ENCODE data around the gene IL10.
A peak's percentile ranks its signal among the peaks of the same experiment; 100 is the strongest.

IL10 gene

DNA sequence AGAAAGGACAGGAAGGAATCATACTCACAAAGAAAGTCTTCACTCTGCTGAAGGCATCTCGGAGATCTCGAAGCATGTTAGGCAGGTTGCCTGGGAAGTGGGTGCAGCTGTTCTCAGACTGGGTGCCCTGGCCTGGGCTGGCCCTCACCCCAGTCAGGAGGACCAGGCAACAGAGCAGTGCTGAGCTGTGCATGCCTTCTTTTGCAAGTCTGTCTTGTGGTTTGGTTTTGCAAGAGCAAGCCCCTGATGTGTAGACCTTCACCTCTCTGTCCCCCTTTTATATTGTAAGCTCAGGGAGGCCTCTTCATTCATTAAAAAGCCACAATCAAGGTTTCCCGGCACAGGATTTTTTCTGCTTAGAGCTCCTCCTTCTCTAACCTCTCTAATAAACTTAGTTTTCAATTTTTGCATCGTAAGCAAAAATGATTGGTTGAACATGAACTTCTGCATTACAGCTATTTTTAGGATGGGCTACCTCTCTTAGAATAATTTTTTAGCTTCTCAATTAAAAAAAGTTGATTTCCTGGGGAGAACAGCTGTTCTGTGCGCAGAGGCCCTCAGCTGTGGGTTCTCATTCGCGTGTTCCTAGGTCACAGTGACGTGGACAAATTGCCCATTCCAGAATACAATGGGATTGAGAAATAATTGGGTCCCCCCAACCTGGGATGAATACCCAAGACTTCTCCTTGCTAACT is at the start of gene IL10:
IL10 (minus strand) TSS at position 252 of the 695 bp plus-strand sequence; CDS start at position 193, 59 bp downstream.
- in situ Hi-C loops (cut with HindIII; ENCODE audit: low sequenced_read_pairs): no loop called here
- H3K4me3 ChIP-seq (ENCODE audit: low read depth, low read length): no peak within 1 kb of the TSS
- TF ChIP-seq, protein P1, sequence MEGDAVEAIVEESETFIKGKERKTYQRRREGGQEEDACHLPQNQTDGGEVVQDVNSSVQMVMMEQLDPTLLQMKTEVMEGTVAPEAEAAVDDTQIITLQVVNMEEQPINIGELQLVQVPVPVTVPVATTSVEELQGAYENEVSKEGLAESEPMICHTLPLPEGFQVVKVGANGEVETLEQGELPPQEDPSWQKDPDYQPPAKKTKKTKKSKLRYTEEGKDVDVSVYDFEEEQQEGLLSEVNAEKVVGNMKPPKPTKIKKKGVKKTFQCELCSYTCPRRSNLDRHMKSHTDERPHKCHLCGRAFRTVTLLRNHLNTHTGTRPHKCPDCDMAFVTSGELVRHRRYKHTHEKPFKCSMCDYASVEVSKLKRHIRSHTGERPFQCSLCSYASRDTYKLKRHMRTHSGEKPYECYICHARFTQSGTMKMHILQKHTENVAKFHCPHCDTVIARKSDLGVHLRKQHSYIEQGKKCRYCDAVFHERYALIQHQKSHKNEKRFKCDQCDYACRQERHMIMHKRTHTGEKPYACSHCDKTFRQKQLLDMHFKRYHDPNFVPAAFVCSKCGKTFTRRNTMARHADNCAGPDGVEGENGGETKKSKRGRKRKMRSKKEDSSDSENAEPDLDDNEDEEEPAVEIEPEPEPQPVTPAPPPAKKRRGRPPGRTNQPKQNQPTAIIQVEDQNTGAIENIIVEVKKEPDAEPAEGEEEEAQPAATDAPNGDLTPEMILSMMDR (IDR thresholded peaks at IDR 0.05; ENCODE audit: low read depth, low read length, missing control alignments): no peak
- DNase-seq (ENCODE audit: low read depth): no peak

DNA sequence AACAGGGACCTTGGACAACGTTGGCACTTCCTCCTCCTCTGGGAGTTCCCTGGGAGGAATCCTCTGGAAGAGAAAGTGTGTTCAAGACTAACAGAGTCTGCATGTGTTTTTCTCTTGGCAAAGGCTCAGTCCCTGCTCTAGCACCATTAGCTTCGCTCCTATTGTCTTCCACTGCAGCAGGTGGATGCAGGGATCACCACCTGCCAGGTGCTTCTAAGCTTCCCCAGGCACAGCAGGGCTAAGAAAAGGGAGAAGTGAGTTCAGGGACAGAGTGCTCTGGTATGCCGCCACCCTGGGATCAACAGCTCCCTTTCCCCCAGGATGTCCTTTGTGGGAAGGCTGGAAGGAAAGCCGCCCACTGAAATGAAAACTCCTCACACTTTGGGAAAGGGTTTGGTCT is 49.2 kb upstream of the IL10 start:
- H3K4me3 ChIP-seq (ENCODE audit: low read depth, low read length): no peak overlapping the region
- in situ Hi-C loops (cut with HindIII; ENCODE audit: low sequenced_read_pairs): no loop called here
- TF ChIP-seq, protein P1 (IDR thresholded peaks at IDR 0.05; ENCODE audit: low read depth, low read length, missing control alignments): no peak
- DNase-seq (ENCODE audit: low read depth): no peak

DNA sequence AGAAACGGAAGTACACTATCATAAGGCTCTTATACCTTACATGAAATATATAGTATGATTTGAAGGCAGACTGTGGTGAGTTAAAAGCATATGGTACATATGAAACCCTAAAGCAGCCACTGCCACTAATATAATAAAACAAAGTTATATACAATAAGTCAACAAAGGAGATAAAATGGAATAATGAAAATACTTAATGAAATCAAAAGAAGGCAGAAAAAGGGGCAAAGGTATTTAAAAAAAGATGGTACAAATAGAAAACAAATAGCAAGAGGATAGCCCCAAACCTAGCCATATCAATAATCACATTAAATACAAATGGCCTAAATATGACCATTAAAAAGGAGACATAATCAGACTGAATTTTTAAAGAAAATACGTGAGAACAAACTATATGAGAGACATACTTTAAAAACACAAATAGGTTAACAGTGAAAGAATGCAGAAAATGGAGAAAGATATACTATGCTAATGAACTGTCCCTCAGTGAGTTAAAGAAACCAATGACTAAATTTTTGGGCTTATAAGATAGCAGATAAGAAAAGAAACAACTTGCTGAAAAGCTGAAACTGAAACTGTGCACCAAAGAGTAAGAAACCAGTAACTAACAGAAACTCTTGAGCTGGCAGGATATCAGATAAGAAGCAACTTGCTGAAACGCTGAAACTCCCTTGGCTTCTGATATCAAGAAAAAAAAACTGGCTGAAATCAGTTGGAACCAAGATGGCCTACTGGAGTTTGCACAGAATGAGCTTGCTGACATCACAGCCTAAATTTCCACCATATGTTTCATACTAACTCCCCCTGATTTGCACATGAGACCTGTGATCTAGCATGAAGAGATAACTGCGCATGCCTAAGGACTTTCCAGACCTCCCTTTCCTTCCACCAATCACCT is 44.3 kb upstream of the IL10 start:
- in situ Hi-C loops (cut with HindIII; ENCODE audit: low sequenced_read_pairs): no loop called here
- DNase-seq (ENCODE audit: low read depth): no peak
- no peak overlapping the region for H3K4me3 ChIP-seq (ENCODE audit: low read depth, low read length)
- TF ChIP-seq, protein P1 (IDR thresholded peaks at IDR 0.05; ENCODE audit: low read depth, low read length, missing control alignments): no peak

DNA sequence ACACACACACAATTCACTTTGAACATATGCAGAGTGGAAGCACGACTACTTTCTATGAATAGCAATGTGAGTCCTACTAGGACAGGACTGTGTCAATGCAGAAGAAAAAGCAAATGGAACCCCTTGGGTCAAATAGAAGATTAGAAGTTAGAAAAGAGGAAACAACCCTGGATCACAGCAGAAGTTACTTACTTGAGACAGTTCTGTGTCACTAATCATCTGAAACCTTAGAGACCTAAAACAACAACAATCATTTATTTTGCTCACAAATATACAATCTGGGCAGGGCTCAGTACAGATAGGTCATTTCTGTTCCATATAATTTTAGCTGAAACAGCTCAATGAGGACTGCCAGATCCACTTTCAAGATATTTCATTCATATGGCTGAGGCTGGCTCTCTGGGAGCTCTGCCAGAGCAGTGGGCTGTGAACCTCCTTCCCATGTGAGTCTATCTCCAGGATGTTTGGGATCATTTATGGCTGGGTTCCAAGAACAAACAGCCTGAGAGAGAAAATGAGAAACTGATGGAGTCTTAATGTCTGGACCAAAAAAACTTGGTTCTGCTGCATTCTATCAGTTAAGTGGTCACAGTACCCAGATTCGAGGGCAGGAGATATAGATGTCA is 42.5 kb upstream of the IL10 start:
- in situ Hi-C loops (cut with HindIII; ENCODE audit: low sequenced_read_pairs): no loop called here
- no peak overlapping the region for H3K4me3 ChIP-seq (ENCODE audit: low read depth, low read length)
- TF ChIP-seq, protein P1 (IDR thresholded peaks at IDR 0.05; ENCODE audit: low read depth, low read length, missing control alignments): no peak
- DNase-seq (ENCODE audit: low read depth): peak; percentile 44

DNA sequence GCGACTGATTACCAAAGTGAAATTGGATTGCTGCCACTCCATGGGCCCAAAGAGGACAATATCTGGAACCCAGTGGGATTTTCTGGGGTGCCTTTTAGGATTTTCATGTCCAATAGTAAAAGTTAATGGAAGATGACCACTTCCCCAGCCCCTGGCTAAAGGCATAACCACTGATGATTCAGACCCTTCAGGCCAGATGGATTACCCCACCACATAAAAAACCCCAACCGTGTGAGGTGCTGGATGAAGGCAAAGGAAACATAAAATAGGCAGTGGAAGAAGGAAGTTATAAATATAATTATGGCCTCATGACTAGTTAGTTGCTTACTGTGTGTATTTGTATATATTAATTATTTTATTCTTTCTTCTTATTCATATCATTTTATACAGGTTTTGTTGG is 40.2 kb upstream of the IL10 start:
- TF ChIP-seq, protein P1 (IDR thresholded peaks at IDR 0.05; ENCODE audit: low read depth, low read length, missing control alignments): no peak
- no peak overlapping the region for H3K4me3 ChIP-seq (ENCODE audit: low read depth, low read length)
- in situ Hi-C loops (cut with HindIII; ENCODE audit: low sequenced_read_pairs): no loop called here
- DNase-seq (ENCODE audit: low read depth): no peak

DNA sequence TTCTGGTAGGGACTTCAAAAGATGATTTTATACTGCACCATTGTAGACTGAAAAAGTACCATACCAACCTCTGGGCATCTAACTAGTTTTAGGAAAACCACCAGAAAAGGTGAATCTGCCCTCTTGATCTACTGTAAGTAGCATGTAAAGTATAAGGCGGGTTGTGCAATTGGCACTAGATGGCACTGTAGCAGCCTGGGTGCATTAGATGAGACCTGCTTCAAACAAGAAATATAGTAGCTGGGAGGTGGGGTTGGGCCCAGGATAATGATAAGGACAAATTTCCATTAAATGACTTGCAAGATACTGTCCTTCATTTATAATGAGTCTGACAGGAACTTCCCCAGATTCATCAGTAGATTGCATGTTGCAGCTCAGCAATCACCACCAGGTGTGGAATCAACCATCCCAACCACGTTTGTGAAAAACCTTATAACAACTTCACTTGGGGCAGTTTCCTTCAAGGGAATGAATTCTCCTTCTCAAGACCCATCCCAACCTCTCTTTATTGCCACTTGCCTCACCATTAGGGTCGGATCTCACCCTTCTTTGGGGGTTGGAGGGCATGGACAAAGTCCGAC is 37.3 kb upstream of the IL10 start:
- TF ChIP-seq, protein P1 (IDR thresholded peaks at IDR 0.05; ENCODE audit: low read depth, low read length, missing control alignments): peak; percentile 55
- H3K4me3 ChIP-seq (ENCODE audit: low read depth, low read length): no peak overlapping the region
- DNase-seq (ENCODE audit: low read depth): no peak
- in situ Hi-C loops (cut with HindIII; ENCODE audit: low sequenced_read_pairs): no loop called here
